ENCODE data around the gene ARHGAP10. TPM values are rescaled to one million over a fixed set of nuclear protein-coding genes. Genes with fewer than 3 reads are reported as not detected.
"Not testable (repeated sequence)": the region's sequence is repeated elsewhere in the genome, so short reads cannot be mapped to it uniquely, and the experiment has no call there.

ARHGAP10 gene
- polyA plus RNA-seq, 1 experiment = 20.2 TPM

DNA sequence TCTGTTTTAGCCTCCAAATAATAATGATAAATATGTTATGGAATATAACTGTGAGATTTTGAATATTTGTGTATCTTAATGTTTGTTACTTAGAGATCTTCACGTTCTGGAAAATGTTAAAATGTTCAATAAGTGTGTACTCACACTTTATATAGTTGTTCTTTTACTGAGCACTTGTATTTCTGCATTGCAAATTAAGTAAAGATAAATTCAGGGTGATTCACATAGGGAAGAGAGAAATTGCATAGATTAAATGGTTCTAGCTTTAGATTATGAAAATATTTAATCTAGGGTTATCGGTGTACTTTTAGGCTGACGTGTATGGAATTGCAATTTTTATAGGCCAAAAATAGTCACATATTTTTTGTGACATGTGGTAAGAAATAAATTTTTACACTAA, 148.6 kb downstream of the ARHGAP10 start:
- CTCF ChIA-PET = interaction anchor here (1.0 to 4.2 kb wide), 3 partner anchors 11 to 14 kb away, joined by 3 to 17 read pairs (median 4); no protein-coding TSS in a partner anchor

DNA sequence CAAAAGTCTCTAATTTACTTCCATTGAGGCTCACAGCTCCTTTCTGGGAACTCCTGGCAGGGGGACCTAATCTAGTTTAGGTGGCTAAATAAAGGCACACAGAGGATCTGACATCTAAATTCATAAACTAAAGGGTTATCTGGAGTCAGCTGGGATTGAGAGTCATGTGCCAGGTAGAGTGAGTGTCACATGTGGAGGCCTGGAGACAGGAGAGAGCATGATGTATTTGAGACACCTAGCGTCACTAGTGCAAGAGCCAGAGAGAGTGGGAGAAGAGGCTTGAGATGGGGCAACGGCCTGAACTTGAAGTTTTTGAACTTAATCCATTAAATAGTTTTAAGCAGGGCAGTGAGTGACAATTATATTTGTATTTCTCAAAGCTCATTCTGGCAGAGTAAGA, 152.6 kb downstream of the ARHGAP10 start:
- CTCF ChIA-PET = interaction anchor here (0.6 to 2.0 kb wide), 3 partner anchors 12 to 116 kb away, joined by 3 to 7 read pairs (median 4); no protein-coding TSS in a partner anchor
- no peak for DNase-seq (ENCODE audit: low read depth)
- Histone ChIP-seq H3K36me3 (ENCODE audit: control insufficient read depth, insufficient read depth, low read length) (peaks cover 2% of the 10 kb centered on the region), H3K4me3 (ENCODE audit: low read depth, low read length) (no peak overlapping the region), H3K27me3 (ENCODE audit: control insufficient read depth, insufficient read depth, low read length) (no peaks in the 10 kb centered on the region)
- POLR2A ChIA-PET = interaction anchor here (0.7 kb wide), 1 partner anchor 273 kb away, joined by 4 read pairs; no protein-coding TSS in a partner anchor
- TF ChIP-seq, protein P1, sequence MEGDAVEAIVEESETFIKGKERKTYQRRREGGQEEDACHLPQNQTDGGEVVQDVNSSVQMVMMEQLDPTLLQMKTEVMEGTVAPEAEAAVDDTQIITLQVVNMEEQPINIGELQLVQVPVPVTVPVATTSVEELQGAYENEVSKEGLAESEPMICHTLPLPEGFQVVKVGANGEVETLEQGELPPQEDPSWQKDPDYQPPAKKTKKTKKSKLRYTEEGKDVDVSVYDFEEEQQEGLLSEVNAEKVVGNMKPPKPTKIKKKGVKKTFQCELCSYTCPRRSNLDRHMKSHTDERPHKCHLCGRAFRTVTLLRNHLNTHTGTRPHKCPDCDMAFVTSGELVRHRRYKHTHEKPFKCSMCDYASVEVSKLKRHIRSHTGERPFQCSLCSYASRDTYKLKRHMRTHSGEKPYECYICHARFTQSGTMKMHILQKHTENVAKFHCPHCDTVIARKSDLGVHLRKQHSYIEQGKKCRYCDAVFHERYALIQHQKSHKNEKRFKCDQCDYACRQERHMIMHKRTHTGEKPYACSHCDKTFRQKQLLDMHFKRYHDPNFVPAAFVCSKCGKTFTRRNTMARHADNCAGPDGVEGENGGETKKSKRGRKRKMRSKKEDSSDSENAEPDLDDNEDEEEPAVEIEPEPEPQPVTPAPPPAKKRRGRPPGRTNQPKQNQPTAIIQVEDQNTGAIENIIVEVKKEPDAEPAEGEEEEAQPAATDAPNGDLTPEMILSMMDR (IDR thresholded peaks at IDR 0.05; ENCODE audit: insufficient read depth, low read depth, low read length) = no peak

More for the DNA sequence above, 148.6 kb downstream of the ARHGAP10 start:
- no peak for DNase-seq (ENCODE audit: low read depth)
- no peak overlapping the region for H3K4me3 ChIP-seq (ENCODE audit: low read depth, low read length)
- no peaks in the 10 kb centered on the region for H3K27me3 ChIP-seq (ENCODE audit: control insufficient read depth, insufficient read depth, low read length)
- POLR2A ChIA-PET = no interaction called here
- peaks cover 1% of the 10 kb centered on the region for H3K36me3 ChIP-seq (ENCODE audit: control insufficient read depth, insufficient read depth, low read length)
- TF ChIP-seq, protein P1 (IDR thresholded peaks at IDR 0.05; ENCODE audit: insufficient read depth, low read depth, low read length) = no peak

DNA sequence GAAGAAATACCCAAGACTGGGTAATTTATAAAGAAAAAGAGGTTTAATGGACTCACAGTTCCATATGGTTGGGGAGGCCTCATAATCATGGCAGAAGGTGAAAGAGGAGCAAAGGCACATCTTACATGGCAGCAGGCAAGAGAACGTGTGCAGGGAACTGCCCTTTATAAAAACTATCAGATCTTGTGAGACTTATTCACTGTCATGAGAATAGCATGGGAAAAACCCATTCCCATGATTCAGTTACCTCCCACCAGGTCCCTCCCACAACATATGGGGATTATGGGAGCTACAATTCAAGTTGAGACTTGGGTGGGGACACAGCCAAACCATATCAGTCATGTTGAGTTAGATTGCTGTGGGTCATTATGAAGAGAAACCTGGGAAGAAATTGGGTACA, 153.3 kb downstream of the ARHGAP10 start:
- H3K36me3 ChIP-seq (ENCODE audit: control insufficient read depth, insufficient read depth, low read length); POLR2A ChIA-PET; H3K27me3 ChIP-seq (ENCODE audit: control insufficient read depth, insufficient read depth, low read length); H3K4me3 ChIP-seq (ENCODE audit: low read depth, low read length); DNase-seq (ENCODE audit: low read depth): not testable (repeated sequence)
- CTCF ChIA-PET = interaction anchor here (2.0 kb wide), 1 partner anchor 19 kb away, joined by 7 read pairs; no protein-coding TSS in a partner anchor

DNA sequence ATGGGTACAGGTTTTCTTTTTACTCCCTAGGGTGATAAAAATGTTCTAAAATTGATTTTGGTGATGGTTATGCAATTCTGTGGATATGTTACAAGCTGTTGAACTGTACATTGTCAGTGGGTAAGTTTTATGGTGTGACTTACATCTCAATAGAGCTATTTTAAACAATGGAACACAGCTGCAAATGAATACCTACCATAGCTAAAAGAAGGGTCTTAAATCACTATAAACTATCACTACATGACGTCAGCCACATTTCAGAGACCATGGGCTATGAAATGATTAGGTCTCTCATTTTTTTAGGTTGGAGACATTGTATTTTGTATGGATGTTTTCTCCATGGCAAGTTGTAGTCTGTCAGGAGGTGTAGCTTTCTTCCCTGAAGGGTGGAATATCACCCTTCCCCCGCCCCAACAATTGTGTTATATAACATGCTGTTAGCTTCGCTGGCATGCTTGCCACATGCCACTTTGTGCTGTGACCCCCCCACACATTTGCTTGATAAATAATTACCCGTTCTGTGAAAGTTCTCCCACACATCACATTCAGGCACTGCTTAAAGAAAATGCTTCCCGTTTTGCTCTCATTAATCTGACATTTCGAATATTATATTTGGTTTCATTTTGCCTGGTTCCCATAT, 159.7 kb downstream of the ARHGAP10 start:
- H3K4me3 ChIP-seq (ENCODE audit: low read depth, low read length) = no peak overlapping the region
- ChIA-PET POLR2A (no interaction called here), CTCF (interaction anchor here (0.8 kb wide), 1 partner anchor 11 kb away, joined by 3 read pairs; no protein-coding TSS in a partner anchor)
- TF ChIP-seq, protein P1 (IDR thresholded peaks at IDR 0.05; ENCODE audit: insufficient read depth, low read depth, low read length) = no peak
- DNase-seq (ENCODE audit: low read depth) = no peak
- H3K27me3 ChIP-seq (ENCODE audit: control insufficient read depth, insufficient read depth, low read length) = no peaks in the 10 kb centered on the region
- H3K36me3 ChIP-seq (ENCODE audit: control insufficient read depth, insufficient read depth, low read length) = 0 out of 2 replicates have a peak, but pooled peaks cover 1% of the 10 kb centered on the region

DNA sequence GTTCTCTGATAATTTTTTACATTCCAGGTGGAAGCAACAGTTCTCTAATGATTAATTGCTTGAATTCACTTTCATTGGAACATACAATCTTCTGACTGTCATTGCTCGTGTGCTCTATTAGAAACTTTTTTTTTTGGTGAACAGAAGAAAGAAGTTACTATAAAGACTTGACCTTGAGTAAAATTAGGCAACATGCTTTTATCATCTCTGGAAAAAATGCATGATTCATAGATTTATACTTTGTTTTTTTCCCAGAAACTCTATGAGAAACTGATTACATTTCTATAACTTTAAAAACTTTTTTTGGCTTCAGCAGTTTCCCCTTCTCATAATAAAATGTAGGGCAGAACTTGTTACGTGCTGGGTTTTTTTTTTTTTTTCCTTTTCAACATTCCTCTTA, 167.6 kb downstream of the ARHGAP10 start:
- H3K4me3 ChIP-seq (ENCODE audit: low read depth, low read length) = no peak overlapping the region
- no peaks in the 10 kb centered on the region for H3K36me3 ChIP-seq (ENCODE audit: control insufficient read depth, insufficient read depth, low read length)
- no peak for DNase-seq (ENCODE audit: low read depth)
- no peaks in the 10 kb centered on the region for H3K27me3 ChIP-seq (ENCODE audit: control insufficient read depth, insufficient read depth, low read length)
- TF ChIP-seq, protein P1 (IDR thresholded peaks at IDR 0.05; ENCODE audit: insufficient read depth, low read depth, low read length) = no peak
- CTCF ChIA-PET = no interaction called here
- POLR2A ChIA-PET = no interaction called here

All from BJ (cell line).